Measurements from ENCODE around the gene MAGEC2.

Gene MAGEC2, protein sequence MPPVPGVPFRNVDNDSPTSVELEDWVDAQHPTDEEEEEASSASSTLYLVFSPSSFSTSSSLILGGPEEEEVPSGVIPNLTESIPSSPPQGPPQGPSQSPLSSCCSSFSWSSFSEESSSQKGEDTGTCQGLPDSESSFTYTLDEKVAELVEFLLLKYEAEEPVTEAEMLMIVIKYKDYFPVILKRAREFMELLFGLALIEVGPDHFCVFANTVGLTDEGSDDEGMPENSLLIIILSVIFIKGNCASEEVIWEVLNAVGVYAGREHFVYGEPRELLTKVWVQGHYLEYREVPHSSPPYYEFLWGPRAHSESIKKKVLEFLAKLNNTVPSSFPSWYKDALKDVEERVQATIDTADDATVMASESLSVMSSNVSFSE

DNA sequence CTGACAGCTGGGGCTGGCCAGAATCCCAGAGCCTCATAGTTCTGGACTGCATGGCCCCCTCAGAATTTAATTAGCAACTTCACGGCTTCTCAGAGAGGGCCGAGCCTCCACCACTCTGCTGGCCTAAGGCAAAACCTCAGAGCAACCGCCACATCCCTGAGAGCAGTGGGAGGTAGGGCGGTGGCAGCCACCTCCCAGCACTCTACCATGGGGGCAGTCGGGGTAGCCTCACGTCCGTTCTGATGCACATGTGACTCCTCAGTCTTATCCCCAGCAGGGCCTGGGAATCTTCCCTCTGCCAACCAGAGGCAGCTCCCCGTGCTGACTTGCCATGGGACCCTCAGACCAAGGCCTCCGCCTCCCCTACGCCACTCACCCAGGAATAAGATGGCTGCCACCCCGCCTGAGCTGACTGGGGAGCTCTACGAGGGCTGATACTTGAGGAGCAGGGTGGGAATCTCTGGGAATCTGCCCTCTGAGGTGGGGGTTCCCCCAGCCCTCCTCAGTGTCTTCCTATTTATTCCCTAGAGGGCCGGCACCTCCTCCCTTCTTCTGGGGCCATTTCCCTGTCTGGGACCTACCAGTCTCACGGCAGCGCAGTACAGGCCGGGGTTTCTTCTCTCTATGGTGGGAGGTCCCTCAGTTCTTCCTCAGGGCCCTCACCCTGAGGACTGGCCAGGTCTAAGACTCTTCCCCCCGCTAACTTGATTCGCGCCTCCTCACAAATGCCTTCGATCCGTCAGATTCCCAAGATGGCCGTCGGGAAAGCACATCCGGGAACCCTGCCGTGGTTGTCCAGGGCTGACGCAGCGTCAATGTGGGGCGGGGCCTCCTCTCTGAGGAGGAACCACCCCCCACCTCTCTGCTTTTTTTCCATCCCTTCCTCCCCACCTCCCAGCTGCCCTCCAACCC is at the start of gene MAGEC2:
Gene MAGEC2, minus strand, starts transcription at position 769 of the 912 bp plus-strand sequence. CDS start 1,303 bp downstream, outside the sequence.
- DNase-seq (ENCODE audit: low read depth in 2 of 2): no peak

DNA sequence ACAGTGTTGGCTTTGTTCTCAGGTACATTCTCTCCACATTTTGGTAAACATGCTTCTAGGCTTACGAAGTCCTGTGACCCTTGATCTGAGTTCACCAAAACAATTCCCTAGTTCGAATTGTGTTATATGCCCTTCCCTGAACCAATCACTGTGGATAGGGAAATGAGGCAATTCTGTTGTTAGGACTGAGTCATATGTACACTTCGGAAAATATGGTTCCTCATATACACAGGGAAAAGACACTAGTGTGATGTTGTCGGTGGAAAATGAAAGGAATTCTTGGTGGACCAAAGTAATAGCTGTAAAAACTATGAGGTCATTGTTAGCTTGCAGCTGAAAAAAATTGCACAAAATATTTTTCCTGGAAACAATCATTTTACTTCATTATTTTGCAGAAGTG is 46.6 kb upstream of the MAGEC2 start:
- no peak for DNase-seq (ENCODE audit: low read depth in 2 of 2)

DNA sequence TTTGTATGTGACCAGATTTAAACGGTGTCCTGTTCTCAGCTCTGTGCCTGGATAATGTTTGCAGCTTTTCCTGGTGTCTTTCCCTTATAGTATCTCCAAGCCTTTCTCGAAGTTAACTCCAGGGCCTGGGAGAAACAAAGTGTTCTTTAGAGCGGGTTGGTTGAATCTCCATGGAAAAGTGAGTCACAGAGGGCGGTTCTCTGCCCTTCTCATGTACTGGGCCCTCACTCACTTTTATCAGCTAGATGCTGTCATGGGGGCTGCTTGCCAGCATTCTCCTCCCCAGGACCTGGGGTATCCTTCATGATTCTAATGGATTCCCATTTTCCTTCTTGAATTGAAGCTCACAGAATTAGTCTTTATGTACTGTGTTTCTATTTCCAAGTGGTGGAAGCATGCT is 46.1 kb upstream of the MAGEC2 start:
- DNase-seq (ENCODE audit: low read depth in 2 of 2): no peak

DNA sequence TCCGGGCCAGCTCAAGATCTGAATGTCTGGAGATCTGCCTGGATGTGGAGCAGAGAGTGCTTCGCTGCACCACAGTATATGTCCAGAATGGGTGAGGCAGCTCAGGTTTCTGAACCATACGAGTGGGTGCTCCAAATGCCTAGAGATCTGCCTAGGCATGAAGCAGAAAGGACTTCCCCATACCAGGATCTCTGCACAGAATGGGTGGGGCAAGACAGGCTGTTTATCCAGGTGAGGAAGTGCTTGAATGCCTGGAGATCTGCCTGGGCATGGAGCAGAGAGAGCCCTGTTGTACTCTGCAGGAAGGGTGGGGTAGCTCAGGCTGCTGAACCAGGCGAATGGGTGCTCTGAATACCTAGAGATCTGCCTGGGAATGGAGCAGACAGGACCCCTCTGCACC is 45.4 kb upstream of the MAGEC2 start:
- no peak for DNase-seq (ENCODE audit: low read depth in 2 of 2)

DNA sequence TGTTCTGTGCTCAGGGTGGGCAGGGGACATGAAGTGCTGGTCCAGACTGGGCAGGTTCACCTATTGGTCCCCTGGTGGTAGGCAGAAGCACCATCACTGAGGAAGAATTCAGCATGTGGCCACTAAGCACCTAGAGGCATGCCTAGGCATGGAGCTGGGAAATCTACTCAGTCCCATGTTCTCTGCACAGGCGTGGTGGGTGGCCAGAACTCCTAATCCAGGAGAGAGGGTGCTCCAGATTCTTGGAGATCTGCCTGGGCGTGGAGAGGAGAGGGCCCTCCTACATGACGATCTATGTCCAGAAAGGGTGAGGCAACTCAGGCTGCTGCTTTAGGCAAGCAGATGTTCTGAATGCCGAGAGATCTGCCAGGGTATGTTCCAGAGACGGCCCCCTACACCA is 44.6 kb upstream of the MAGEC2 start:
- no peak for DNase-seq (ENCODE audit: low read depth in 2 of 2)

DNA sequence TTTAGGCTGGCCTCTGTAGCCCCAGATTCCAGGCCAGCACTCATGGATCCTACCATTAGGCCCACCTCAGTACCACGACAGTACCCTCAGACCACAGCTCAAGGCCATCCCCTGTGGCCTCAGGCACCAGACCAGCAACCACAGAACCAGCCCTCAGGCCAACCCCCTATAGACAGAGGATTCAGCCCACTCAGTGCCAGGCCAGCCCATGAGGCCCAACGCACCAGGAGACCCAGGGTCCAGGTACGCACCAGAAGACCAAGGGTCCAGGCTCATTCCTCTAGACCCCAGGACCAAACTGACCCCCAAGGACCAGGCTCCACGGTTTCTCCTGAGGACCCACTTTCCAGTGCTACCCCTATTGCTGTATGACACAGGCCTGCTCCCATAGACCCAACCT is 39.5 kb upstream of the MAGEC2 start:
- DNase-seq (ENCODE audit: low read depth in 2 of 2): no peak

DNA sequence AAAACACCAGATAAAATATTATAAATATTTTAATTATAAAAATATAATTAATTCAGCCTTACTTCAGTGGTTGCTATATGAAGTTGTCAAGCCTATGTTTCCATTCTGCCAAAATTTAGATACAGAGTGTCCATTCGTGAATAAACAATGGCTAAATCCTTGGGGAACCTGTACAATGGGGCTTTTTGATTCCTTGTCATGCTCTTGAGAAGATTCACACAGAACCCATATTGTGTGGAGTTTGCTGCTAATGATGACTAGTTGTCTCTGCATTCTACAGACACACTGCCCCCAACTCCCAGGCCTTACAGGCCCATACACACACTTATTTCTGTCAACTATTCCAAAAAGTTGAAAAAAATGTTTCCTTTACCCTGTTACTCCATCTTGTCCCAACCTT is 33.4 kb upstream of the MAGEC2 start:
- DNase-seq (ENCODE audit: low read depth in 2 of 2): no peak

DNA sequence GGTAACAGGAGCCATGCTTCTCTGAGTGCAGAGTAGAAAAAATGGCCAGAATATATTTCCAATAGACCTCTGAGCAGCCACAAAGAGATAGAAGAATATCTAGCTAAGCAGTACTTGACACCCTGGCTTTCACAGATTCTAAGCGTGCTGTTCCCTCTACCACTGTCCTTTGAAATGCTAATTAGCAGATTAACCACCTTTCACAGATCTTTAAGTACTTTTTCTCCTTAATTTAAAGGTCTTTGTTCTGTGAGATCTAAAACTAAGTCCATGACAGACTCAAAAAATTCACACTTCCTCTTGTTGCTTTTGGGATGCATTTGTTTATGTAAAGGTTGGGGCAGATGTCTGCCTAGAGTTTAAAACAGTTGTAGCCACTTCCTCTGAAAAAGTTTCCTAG is 28.3 kb upstream of the MAGEC2 start:
- no peak for DNase-seq (ENCODE audit: low read depth in 2 of 2)

DNA sequence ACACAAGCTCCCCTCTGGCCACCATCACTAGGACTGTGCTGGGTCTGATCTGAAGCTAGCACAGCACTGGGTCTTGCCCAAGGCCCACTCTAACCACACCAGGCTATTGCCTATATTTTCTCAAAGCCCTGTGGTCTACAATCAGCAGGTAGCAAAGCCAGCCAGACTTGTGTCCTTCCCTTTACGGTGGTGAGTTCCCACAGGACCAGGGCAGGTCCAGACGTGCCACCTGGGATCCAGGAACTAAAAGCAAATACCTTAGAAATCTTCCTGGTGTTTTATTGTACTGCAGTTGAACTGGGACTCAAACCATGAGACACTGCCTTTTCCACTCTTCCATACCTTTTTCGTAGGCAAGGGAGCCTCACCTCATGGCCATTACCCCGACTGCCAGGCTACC is 9.0 kb upstream of the MAGEC2 start:
- no peak for DNase-seq (ENCODE audit: low read depth in 2 of 2)

DNA sequence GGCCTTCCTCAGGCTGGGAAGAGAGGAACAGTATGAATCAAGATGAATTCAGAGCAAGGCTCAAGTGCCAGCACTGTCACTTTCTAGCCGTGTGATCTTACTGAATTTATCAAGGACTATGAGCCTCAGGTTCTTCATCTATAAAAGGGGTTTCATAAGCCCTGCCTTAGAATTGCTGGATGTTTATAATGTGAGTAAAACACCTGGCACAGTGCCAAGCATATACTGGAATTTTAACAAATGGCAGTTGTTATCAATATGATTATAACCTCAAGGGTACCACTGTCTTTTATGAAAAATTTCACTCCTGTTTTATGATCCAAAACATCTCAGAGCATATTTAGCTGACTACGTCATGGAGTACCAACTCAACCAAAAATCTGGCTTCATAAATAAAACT is 4.0 kb downstream of the MAGEC2 start:
- no peak for DNase-seq (ENCODE audit: low read depth in 2 of 2)

DNA sequence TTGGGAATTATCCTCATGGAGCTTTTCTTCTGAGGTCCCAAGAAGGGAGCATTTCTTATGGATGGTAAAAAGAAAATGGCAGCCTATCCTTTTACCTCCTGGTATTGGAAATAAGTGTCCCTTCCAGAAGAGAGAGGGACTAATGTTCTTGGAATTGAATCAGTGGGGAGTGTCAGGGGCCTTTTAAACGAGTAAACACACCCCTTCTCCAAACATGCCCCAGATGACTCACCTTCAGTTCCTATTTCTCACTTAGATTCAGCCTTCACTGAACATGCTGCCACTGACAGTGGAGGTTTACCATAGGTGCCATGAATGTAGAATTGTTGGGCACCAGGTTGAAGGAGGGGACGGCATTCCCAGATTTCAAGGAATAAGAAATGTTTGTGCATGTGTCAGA is 19.0 kb downstream of the MAGEC2 start:
- no peak for DNase-seq (ENCODE audit: low read depth in 2 of 2)

DNA sequence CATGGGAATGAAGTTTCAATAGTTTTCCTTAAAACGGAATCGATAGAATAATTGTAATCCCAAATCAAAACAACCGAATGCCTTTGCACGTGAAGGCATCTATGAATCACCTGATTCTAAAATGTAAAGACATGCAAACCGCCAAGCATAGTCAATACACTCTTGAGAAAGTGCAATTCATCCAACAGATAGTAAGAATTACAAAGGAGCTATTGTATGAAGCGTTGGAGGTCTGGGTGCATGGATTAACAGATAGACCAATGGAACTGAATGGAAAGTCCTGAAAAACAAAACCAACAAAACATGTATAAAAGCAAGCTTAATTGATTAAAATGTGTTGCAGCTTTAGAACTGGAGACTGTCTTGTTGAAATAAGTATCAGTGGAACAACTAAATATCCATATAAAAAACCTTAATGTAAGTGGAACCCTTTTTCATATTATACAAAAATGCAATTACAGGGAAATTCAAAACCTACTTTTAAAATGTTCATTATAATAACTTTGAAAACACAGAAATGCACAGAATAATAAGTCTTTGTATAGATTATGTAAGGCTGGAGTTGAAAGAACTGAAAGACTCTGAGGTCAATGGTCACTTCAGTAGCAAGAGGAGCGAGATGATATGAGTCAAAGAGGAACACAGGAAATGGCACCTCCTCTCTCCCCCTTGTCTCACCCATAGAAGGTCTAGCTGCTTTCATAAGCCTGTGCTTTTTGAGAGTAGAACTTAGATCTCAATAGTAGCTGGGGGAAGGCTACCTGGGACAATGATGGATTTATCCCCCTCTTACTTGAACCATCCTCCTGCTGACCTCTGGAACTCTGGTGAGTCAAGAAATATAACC is 20.1 kb downstream of the MAGEC2 start:
- no peak for DNase-seq (ENCODE audit: low read depth in 2 of 2)

DNA sequence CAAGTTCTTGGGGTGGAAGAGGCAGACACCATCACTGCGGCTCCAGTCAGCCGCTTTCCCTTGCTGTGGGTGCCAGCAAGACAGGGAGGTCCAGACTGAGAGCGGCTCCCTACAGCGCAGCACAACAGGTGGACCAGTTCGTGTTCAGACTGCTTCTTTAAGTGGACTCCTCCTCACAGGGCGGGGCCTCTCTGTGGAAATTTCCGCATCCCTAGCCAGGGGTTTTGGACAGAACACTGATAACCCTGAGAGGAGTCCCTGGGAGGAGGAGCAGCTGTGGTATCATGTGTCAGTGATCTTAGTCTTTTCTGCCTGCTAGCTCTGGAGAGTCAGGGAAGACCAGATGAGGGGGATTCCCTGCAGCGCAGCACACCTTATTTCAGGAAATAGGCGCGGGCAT is 48.5 kb downstream of the MAGEC2 start:
- DNase-seq (ENCODE audit: low read depth in 2 of 2): no peak

All from fibroblast of skin of left biceps (primary cell).